Endothelial cell of umbilical vein (primary cell): Measurements from ENCODE around the gene CHRND. TPM values are rescaled to one million over a fixed set of nuclear protein-coding genes. Genes with fewer than 3 reads are reported as not detected.

ENCODE experiments used
- BruUV-seq: library from RNA; stranded (reverse); fragments of 400-500 nt; replicated peaks from 2 replicates; lab custom pipeline; 2021; lab: Mats Ljungman, UMichigan
- CTCF ChIA-PET: fragments of 300-600, 350-600 bp; sonication (Branson Sonifier 250); formaldehyde crosslinking; loops from one replicate; lab custom pipeline; 2021; ENCODE audit warnings: antibody characterized with exemption, inconsistent platforms; lab: Charles Lee
- POLR2A ChIA-PET: fragments of 300-600, 350-600 bp; sonication (Branson Sonifier 250); formaldehyde crosslinking; loops from one replicate; lab custom pipeline; 2021; ENCODE audit warnings: antibody characterized with exemption, inconsistent platforms; lab: Charles Lee
- DNase-seq: peaks from one replicate; pipeline ENCODE4 v3.0.0-alpha.2; 2011; ENCODE audit warnings: low read depth, low spot score
- FAIRE-seq: peaks from 2 replicates; lab custom pipeline; 2011; peaks lifted over from hg19 to GRCh38; lab: Jason Lieb, UNC
- H2AFZ ChIP-seq: 2 replicates; pipeline ENCODE4 v1.6.0; 2012; ENCODE audit warnings: low read depth, low read length, control low read depth, inconsistent platforms
- H3K27ac ChIP-seq: 2 replicates; pipeline ENCODE4 v1.5.1; 2011; ENCODE audit warnings: low read depth, mild to moderate bottlenecking, control low read depth, low read length, moderate library complexity; ENCODE audit not compliant: insufficient read depth
- H3K27me3 ChIP-seq, 2 experiments: 2 replicates each; pipeline versions ENCODE4 v1.6.0 to v1.6.1; 2011; ENCODE audit warnings: low read length in 2 of 2, mixed read lengths in 1 of 2; ENCODE audit not compliant: control insufficient read depth in 2 of 2, insufficient read depth in 2 of 2
- H3K36me3 ChIP-seq, 2 experiments: 2 replicates in 1 of 2; 3 replicates in 1 of 2; pipeline ENCODE4 v1.5.1; 2011; ENCODE audit warnings: low read length in 2 of 2, mild to moderate bottlenecking in 1 of 2, moderate library complexity in 1 of 2; ENCODE audit not compliant: control insufficient read depth in 2 of 2, insufficient read depth in 2 of 2; ENCODE audit errors: extremely low read depth in 1 of 2
- H3K4me1 ChIP-seq: 3 replicates; pipeline ENCODE4 v1.5.1; 2011; ENCODE audit warnings: mild to moderate bottlenecking, low read length; ENCODE audit not compliant: control insufficient read depth, insufficient read depth; ENCODE audit errors: extremely low read depth
- H3K4me2 ChIP-seq: 2 replicates; pipeline ENCODE4 v1.6.1; 2011; ENCODE audit warnings: low read length, control low read depth, mixed read lengths; ENCODE audit not compliant: insufficient read depth
- H3K4me3 ChIP-seq, 3 experiments: fragments of 200-600 bp in 1 of 3; sonication (generic), shearing (Covaris generic) in 1 of 3; replicated peaks in 1 of 3; 2 replicates each; pipeline ENCODE4 v1.5.1; 2011 to 2016; ENCODE audit warnings: control low read depth in 3 of 3, low read length in 3 of 3, mild to moderate bottlenecking in 2 of 3, inconsistent platforms in 1 of 3, low read depth in 1 of 3, moderate library complexity in 1 of 3; ENCODE audit not compliant: insufficient read depth in 1 of 3
- H3K79me2 ChIP-seq: 2 replicates; pipeline ENCODE4 v1.6.0; 2012; ENCODE audit warnings: low read length, inconsistent platforms; ENCODE audit not compliant: control insufficient read depth, insufficient read depth
- H3K9ac ChIP-seq: replicated peaks from 2 replicates; pipeline ENCODE3; 2011; ENCODE audit warnings: low read length, control low read depth; ENCODE audit not compliant: insufficient read depth; ENCODE audit errors: extremely low read depth
- H3K9me1 ChIP-seq: replicated peaks from 3 replicates; pipeline ENCODE4 v1.6.0; 2011; ENCODE audit warnings: mild to moderate bottlenecking, low read length; ENCODE audit not compliant: control insufficient read depth, insufficient read depth; ENCODE audit errors: extremely low read depth
- H3K9me3 ChIP-seq: replicated peaks from 2 replicates; pipeline ENCODE4 v1.5.1; 2012; ENCODE audit warnings: low read length, inconsistent platforms; ENCODE audit not compliant: control insufficient read depth, insufficient read depth
- H4K20me1 ChIP-seq: replicated peaks from 2 replicates; pipeline ENCODE3; 2011; ENCODE audit warnings: mild to moderate bottlenecking, low read length; ENCODE audit not compliant: control insufficient read depth, insufficient read depth; ENCODE audit errors: extremely low read depth
- EZH2 ChIP-seq: IDR thresholded peaks from 2 replicates; pipeline ENCODE4 v1.6.1; 2012; ENCODE audit warnings: borderline replicate concordance, low read depth, mild to moderate bottlenecking, moderate library complexity, low read length, inconsistent platforms; ENCODE audit not compliant: severe bottlenecking
- FOS ChIP-seq: IDR thresholded peaks from 2 replicates; pipeline ENCODE4 v1.6.1; 2011; ENCODE audit warnings: mild to moderate bottlenecking, low read length, moderate library complexity, borderline replicate concordance; ENCODE audit not compliant: insufficient read depth
- GATA2 ChIP-seq: IDR thresholded peaks from 2 replicates; pipeline ENCODE4 v1.7.0; 2011; ENCODE audit warnings: low read depth, mild to moderate bottlenecking, moderate library complexity, mixed read lengths, low read length; ENCODE audit not compliant: insufficient read length, insufficient read depth
- JUN ChIP-seq: IDR thresholded peaks from 2 replicates; pipeline ENCODE4 v1.6.1; 2011; ENCODE audit warnings: borderline replicate concordance, low read depth; ENCODE audit not compliant: insufficient read length, insufficient read depth
- MYC ChIP-seq: IDR thresholded peaks from one replicate; pipeline ENCODE4 v1.6.1; 2011; ENCODE audit warnings: mild to moderate bottlenecking, low read depth, low read length
- POLR2A ChIP-seq: IDR thresholded peaks from 2 replicates; pipeline ENCODE4 v1.6.1; 2012; ENCODE audit warnings: low read depth, mild to moderate bottlenecking, control low read depth, low read length
- POLR2AphosphoS5 ChIP-seq: IDR thresholded peaks from 2 replicates; pipeline ENCODE4 v1.6.1; 2012; ENCODE audit warnings: low read depth, mild to moderate bottlenecking, control low read depth, low read length, moderate library complexity; ENCODE audit not compliant: insufficient read depth
- dilution Hi-C: fragments of 300-500 bp; cut with MboI; formaldehyde crosslinking; loops from one replicate; pipeline ENCODE4 v1.15.0; 2019; ENCODE audit warnings: low sequenced_read_pairs; ENCODE audit not compliant: extremely low pct_ligation_motif_present
- intact Hi-C: fragments of 100-400 bp; cut with micrococcal nuclease; formaldehyde crosslinking; loops from one replicate; pipeline ENCODE4 v1.10.0; 2022
- polyA plus RNA-seq, 4 experiments: library from polyadenylated mRNA; depleted of rRNA in 3 of 4; stranded (reverse) in 3 of 4; unstranded in 1 of 4; fragments of >200 nt; gene quantifications; 2 replicates each; pipeline versions ENCODE4 v1.2.1 to v1.2.3, GENCODE V29; 2011 to 2012; ENCODE audit warnings: missing spikeins in 1 of 4
- total RNA-seq: library from RNA; stranded (reverse); gene quantifications from 2 replicates; pipeline ENCODE4 v1.2.3, GENCODE V29; 2021
- TF ChIP-seq, protein P1 (sequence below): IDR thresholded peaks from 2 replicates; pipeline ENCODE4 v1.6.1; 2011; ENCODE audit not compliant: insufficient read depth, insufficient read length
- TF ChIP-seq, protein P2 (sequence below), 2 donors: IDR thresholded peaks; 1 replicate in 1 of 2; 2 replicates in 1 of 2; pipeline ENCODE4 v1.5.1; 2011; ENCODE audit warnings: low read length in 2 of 2, mild to moderate bottlenecking in 2 of 2, moderate library complexity in 2 of 2, control low read depth in 1 of 2, inconsistent platforms in 1 of 2, low read depth in 1 of 2; ENCODE audit not compliant: insufficient read depth in 1 of 2; ENCODE audit errors: extremely low read depth in 1 of 2

The CHRND gene
- total and polyA plus RNA-seq, 2 donors (not counting 3 experiments of a cell fraction or from before 2014, with no cell fraction given): not detected

DNA sequence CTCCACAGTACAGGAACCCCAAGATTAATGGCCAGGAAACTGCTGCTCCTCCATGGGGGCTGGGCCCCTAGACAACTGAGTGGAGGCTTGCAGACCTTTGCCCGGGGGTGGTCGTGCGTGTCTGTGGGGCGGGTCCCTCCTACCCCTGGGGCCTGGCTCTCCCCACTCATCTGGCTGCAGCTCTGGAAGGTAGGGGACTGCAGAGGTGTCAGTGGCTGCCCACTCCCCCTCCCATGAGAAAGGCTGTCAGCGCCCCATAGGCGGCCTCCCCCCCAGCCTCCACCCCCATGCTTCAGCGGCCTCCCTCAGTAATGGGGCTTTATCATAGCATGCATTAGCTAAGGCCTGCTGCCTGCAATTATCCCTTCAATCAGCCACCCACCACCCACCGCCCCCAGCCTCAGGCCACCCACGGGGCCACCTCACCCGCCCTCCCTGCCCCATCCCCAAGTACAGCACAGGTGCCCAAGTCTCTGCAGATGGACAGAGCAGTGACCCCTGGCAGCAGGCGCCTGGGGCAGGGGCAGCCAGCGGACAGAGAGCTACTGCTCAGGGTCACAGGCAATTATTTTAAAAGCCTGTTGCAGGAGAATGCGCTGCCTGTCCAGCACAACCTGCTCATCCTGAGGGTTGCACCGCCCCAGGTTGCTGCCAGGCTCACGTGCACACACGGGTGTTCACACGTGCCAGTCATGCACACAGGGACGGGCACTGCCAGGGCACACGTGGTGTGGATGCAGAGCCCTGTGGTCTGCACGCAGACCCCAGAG lies 29.3 kb upstream of the CHRND start:
- CTCF ChIA-PET: no interaction called here
- H3K27me3 ChIP-seq: peaks cover 0 to 3% of the 10 kb centered on the region in 2 experiments

GRCh38 chr2:232497348-232497747 lies 28.6 kb upstream of the CHRND start:
- dilution Hi-C loops: no loop called here
- no peaks in the 10 kb centered on the region for H4K20me1 ChIP-seq
- no peak for FAIRE-seq
- H3K4me3 ChIP-seq: no peak overlapping the region
- H3K36me3 ChIP-seq: no peaks in the 10 kb centered on the region
- POLR2A ChIA-PET: no interaction called here
- H3K9me1 ChIP-seq: no peaks in the 10 kb centered on the region
- H3K9me3 ChIP-seq: no peaks in the 10 kb centered on the region
- H3K79me2 ChIP-seq: no peaks in the 10 kb centered on the region
- no peak overlapping the region for H2AFZ ChIP-seq
- H3K9ac ChIP-seq: no peak overlapping the region
- CTCF ChIA-PET: no interaction called here
- intact Hi-C loops: no loop called here
- DNase-seq: no peak
- no peaks in the 10 kb centered on the region for H3K4me1 ChIP-seq
- H3K27me3 ChIP-seq: peaks cover 3 to 4% of the 10 kb centered on the region in 2 experiments
- no peak overlapping the region for H3K27ac ChIP-seq
- no peak overlapping the region for H3K4me2 ChIP-seq
- TF ChIP-seq GATA2: no peak
- TF ChIP-seq EZH2: no peak
- no peak for TF ChIP-seq FOS
- TF ChIP-seq, protein P1, sequence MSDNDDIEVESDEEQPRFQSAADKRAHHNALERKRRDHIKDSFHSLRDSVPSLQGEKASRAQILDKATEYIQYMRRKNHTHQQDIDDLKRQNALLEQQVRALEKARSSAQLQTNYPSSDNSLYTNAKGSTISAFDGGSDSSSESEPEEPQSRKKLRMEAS: no peak
- no peak for TF ChIP-seq POLR2AphosphoS5
- no peak for TF ChIP-seq POLR2A
- no peak for TF ChIP-seq JUN
- TF ChIP-seq MYC: no peak
- TF ChIP-seq, protein P2, sequence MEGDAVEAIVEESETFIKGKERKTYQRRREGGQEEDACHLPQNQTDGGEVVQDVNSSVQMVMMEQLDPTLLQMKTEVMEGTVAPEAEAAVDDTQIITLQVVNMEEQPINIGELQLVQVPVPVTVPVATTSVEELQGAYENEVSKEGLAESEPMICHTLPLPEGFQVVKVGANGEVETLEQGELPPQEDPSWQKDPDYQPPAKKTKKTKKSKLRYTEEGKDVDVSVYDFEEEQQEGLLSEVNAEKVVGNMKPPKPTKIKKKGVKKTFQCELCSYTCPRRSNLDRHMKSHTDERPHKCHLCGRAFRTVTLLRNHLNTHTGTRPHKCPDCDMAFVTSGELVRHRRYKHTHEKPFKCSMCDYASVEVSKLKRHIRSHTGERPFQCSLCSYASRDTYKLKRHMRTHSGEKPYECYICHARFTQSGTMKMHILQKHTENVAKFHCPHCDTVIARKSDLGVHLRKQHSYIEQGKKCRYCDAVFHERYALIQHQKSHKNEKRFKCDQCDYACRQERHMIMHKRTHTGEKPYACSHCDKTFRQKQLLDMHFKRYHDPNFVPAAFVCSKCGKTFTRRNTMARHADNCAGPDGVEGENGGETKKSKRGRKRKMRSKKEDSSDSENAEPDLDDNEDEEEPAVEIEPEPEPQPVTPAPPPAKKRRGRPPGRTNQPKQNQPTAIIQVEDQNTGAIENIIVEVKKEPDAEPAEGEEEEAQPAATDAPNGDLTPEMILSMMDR (IDR thresholded peaks at IDR 0.05; ENCODE audit: extremely low read depth in 1 of 2, insufficient read depth in 1 of 2, low read depth in 1 of 2, low read length in 2 of 2): no peak
- no TSS peak for BruUV-seq

More for the DNA sequence above, 29.3 kb upstream of the CHRND start:
- no peak for FAIRE-seq
- dilution Hi-C loops (no loop called here), intact Hi-C loops (no loop called here)
- H3K79me2 ChIP-seq: no peaks in the 10 kb centered on the region
- no peaks in the 10 kb centered on the region for H3K9me3 ChIP-seq
- H3K4me2 ChIP-seq: no peak overlapping the region
- no peak for DNase-seq
- POLR2A ChIA-PET: no interaction called here
- no peak overlapping the region for H2AFZ ChIP-seq
- no peak overlapping the region for H3K4me3 ChIP-seq
- H3K9me1 ChIP-seq: no peaks in the 10 kb centered on the region
- TF ChIP-seq MYC: no peak
- TF ChIP-seq FOS: no peak
- no peak for TF ChIP-seq POLR2A
- no peaks in the 10 kb centered on the region for H4K20me1 ChIP-seq
- no peaks in the 10 kb centered on the region for H3K36me3 ChIP-seq
- H3K9ac ChIP-seq: no peak overlapping the region
- no peak overlapping the region for H3K27ac ChIP-seq
- H3K4me1 ChIP-seq: no peaks in the 10 kb centered on the region
- no TSS peak for BruUV-seq
